ENCODE measurements around the gene HAND1.

HAND1 gene

GRCh38 chr5:154478752-154479159 is 729 bp upstream of the HAND1 start:
- no peak for DNase-seq (ENCODE audit: low spot score)

DNA sequence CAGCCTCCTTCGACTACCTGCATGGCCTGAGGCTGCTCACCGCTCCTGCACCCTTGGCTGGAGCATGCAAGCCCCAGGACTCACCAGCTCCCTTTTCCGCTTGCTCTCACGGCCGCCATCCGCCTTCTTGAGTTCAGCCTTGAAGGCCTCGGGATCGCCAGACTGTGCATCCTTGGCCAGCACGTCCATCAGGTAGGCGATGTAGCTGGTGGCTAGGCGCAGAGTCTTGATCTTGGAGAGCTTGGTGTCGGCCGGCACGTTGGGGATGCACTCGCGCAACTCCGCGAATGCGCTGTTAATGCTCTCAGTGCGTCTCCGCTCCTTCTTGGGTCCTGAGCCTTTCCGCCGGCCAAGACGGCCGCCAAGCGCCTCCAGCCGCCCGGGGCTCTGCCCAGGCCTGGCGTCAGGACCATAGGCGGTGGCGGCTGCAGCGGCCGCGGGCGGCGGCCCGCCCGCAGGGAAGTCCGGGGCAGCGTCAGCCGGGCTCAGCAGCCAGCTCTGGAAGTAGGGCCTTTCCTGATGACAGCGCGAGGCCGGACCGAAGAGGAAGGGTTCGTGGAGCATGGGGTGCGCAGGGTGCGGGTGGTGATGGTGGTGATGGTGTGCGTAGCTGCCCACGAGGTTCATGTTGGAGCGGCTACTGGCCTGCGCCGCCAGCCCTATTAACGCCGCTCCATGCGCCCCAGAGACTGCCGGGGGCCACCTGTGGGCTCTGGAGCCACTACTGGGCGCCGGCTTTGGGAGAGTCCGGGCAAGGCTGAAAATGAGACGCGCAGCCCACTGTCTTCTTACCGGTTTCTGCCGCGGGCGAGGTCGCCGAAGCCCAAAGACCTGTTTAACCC is 424 bp downstream of the HAND1 start:
- peak; percentile 75 for DNase-seq (ENCODE audit: low spot score)

DNA sequence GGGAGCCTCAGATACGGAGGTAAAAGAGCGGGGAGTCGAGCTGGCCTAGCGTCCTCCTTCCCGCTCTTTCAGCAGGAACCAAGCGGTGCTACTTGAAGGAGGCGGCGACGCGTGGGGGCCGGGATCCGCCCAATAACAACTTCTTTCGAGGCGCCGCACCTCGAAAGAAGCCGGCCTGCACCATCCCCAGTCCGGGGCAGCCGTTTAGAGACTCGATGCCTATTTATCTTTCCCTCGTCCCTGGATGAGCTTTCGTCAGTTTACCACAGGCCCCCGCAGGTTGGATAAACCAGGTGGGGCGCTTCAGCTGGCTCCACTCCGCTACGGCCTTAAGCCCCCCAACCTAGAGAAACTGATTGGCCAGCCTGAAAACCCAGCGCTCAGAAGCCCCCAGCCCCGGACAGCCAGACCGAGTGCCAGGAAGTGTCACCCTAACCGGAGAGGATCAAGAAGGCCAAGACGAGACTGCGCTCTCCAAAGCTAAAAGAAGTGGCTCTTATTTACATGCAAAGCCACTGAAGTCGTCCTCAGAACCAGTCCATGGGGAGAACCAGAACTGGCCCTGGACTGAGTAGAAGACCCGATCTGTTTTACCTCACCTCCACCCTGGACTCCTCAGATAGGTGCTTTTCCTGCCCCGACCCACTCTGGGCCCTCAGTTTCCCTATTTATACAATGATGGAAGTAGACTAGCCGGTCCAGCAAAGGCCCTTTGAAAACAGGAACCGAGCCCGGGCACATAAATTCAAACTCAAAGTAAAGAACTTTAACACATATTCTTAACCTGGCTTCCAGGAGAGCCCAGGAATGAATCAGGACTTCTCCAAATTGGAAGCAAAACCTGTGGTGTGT is 1.4 kb downstream of the HAND1 start:
- DNase-seq (ENCODE audit: low spot score), result no peak

- no peak for DNase-seq (ENCODE audit: low spot score)
Measured at GRCh38 chr5:154475591-154476353, 2.3 kb downstream of the HAND1 start.

DNA sequence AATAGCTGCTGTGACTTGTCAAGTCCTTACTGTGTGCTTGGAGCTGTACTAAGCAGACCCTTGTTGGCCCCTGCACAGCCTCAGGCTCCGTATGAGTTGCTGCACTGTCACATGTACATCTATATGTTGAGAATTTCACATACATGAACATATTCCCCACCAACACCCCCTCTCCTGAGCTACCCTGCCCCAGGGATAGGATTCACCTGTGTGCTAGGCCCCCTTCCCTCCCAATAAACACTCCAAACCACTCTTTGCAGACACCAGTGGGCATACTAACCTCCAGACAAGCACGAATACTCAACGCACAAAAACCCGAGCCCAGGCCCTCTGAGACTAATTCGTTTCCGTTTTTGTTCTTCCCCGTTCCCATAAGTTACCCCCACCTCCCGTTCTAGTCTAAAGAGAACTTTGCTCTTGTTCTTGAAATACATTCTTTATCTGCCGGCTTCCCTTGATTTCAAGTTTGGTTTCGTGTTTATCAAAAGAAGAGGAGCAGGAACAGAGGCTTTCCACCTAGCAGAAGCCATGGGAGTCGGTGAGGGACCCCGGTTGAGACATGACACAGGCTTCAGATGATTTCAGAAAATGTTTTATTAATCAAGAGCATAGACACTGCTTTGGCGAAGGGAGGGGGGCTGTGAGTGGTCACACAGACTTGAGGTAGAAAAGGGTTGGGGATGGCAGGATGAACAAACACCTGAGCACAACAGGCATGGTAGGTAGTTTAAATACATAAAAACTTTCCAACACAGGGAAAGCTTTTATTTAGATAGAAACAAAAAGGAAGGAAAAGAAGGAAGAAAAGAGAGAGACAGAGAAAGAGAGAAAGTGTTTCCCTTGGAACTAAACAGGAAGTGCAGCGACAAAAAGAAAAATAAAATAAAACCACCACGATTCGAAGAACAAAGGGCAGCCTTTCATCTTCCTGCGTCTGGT is 3.4 kb downstream of the HAND1 start:
- no peak for DNase-seq (ENCODE audit: low spot score)

GRCh38 chr5:154473581-154474283 is 4.3 kb downstream of the HAND1 start:
- no peak for DNase-seq (ENCODE audit: low spot score)

DNA sequence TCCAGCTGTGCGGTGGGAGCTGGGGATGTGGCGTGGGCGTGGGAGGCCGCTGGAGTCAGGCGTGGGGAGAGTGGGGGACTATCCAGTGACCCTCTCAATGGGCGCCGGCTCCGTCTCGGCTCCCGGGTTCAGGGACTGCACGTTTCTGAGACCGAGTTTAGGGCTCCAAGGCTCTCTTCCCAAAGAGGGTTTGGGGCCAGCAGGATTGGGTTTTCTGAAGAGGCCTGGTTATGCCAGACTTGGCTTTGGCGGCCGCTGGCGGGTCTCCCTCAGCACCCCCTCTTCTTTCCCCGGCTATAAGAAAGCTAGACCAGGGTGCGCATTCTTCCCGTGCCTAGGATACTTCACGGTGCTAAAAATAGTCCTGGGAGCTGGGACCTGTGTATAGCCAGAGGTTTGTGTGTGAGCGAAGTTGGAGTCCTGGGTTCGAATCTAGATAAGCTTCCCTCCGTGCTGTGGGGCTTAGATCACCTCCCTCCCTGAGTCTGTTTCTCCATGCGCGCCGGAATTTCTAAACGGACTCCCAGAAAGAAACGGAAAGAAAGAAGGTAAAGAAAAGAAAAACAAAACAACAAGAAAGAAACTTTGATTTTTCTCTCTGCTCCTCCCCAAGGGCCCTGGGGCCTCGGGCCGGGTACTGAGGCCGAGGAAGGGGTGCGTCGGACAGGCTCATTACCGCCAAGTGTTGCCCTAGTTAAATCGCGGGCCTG is 5.0 kb downstream of the HAND1 start:
- DNase-seq (ENCODE audit: low spot score), result no peak

DNA sequence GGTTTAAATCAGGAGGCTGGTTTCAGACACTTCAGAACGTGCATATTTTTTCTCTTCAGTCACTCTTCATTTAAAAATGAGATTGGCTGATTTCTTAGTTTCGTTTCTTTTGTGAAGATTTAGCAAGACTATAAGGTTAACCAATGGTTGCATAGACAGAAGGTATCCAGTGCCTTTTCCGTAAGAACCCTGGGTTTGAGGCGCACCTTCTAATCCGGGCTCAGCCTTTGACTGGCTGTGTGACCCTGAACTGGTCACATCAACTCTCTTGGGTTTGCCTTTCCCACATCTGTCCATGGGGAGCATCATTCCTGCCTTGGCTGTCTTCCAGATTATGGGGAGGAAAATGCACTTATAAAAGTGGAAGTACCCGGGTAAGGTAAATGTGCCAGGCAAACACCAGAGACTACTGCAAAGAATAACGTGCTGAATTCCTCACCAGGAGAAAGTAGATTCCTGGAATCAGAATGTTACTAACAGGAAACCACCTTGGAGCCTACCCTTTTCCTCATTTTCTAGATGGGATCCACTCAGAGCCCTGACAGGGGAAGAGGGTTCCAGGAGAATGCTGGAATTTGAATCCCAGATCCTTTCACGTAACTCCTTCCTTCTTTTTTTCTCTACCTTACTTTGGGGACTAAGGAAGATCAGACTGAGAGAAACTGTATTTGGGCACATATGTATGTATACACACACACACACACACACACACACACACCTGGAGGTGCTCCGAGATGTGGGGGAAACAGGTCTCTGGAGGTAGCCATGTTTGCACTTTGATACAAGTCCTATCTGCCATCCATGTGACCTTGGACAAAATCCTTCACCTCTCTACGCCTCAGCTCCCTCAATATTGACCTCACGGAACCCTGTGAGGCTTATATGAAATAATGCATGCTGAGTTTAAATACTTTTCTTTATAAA is 6.8 kb downstream of the HAND1 start:
- no peak for DNase-seq (ENCODE audit: low spot score)

GRCh38 chr5:154470137-154470536 is 7.9 kb downstream of the HAND1 start:
- DNase-seq (ENCODE audit: low spot score), result no peak

- peak; percentile 92 for DNase-seq (ENCODE audit: low spot score)
Measured at GRCh38 chr5:154467655-154468354, 10.2 kb downstream of the HAND1 start.

DNA sequence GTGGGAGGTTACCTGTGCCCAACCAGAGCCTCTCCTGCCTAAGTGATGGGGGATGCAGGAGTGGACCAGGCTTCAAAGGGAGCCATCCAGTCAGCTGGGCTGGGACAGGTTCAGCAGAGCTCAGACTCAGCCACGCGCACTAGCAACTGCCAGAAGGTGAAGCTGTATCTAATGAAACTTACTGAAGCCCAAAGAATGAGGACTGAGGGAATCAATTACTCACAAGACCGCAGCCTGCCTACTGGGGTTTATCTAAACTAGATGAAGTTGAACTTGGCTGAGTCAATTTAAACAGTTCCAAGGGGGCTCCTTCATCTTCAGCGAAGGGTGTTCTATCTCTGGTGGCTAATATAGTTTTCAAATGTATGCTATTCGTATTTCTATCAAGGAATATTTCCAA is 11.4 kb downstream of the HAND1 start:
- DNase-seq (ENCODE audit: low spot score), result no peak

DNA sequence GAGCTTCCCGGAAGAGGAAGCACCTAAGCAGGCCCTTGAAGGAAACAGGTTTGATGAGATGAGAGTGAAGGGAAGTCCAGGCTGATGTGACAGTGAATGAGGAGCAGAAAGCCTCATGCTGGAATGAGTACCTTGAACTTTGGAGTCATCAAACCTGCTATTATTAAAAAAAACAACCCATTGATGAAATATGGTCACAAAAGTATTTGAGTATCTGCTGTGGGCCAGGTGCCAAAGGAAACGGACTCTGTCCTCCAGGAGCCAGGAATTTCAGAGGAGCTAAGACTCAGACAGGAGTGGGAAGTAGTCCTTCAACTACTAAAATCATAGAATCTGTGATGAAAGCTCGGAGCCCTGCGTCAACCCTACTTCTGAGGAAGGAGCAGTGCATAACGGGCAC is 11.9 kb downstream of the HAND1 start:
- no peak for DNase-seq (ENCODE audit: low spot score)

DNA sequence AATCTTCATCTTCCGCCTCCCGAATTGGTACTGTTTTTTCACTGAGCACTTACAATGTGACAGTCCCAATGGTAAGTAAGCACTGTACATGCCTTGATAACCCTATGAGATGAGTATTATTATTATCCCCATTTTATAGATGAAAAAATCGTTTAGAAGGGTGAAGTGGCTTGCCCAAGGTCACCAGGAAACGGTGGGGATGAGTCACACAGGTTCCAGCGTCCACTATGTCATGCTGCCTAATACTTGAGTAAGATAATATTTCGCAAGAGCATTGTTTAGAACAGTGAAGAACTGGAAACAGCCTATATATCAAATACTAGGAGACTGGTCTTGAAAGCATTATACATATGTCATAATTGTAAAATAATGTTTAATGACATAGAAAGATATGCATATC is 12.9 kb downstream of the HAND1 start:
- peak; percentile 34 for DNase-seq (ENCODE audit: low spot score)

GRCh38 chr5:154464438-154464837 is 13.6 kb downstream of the HAND1 start:
- DNase-seq (ENCODE audit: low spot score), result no peak

GRCh38 chr5:154461531-154461930 is 16.5 kb downstream of the HAND1 start:
- DNase-seq (ENCODE audit: low spot score), result no peak

DNA sequence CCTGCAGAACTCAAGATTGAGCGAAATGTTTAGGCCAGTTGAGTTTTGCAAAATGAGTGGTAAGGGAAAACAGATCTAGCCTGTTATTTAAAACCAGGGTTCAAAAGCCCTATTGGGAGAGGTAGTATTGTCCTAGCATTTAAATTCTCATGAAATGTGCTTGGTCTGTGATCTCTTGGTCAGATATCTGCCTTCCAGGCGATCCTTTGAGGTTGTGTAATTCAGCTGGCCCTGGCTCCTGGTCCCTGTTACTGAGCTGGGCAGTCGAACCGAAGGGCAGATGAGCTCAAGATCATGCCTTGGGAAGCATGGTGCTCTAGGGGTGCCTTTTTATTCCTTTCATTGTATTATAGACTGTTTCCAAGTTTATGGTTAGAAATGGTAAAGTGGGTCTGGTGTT is 17.9 kb downstream of the HAND1 start:
- no peak for DNase-seq (ENCODE audit: low spot score)

DNA sequence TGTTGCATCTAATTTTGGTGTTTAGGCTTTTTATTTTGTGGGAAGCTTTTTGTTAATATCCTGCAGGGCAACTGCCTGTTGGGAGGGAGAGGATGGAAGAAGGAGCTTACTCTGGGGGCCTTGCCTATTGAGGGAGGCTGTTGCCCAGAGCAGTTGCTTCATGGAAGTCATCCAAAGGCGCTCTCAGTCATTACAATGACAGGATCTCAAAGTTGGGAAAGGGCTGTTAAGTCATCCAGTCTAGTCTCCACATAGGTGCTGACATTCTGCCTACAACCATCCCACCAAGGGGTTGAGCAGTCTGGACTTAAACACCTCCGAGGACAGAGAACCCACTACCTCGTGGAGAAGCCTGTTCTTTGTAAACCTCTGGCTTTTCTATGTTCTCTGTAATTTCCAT is 19.0 kb downstream of the HAND1 start:
- no peak for DNase-seq (ENCODE audit: low spot score)

DNA sequence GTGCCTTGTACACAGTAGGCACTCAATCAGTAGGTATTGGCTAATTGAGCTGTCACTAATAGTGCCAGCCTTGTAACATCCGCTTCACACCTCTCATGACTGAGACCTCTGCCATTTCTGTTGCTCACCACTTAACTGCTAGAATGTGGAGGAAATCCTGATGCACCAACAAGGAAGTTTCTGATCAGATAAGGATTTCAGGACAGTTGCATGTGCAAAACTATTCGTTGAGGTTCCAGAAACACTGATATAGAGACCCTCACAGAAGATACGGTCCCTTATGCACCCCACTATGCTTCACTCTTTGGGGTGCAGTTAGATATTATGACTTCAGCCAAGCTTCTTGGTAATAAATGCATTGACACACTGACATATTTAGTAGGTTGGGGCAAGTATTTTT is 21.5 kb downstream of the HAND1 start:
- no peak for DNase-seq (ENCODE audit: low spot score)
